Stimulated activated CD4-positive, alpha-beta T cell treated with anti-CD3 and anti-CD28 coated beads, TNF-alpha, amount 100 ng/mL, for 24 hours (primary cell): ENCODE measurements around the gene HS6ST2.
"Not testable (repeated sequence)": the region's sequence is repeated elsewhere in the genome, so short reads cannot be mapped to it uniquely, and the experiment has no call there.

Experiments
- DNase-seq, 3 experiments: peaks; one replicate each; pipeline ENCODE4 v3.0.0-alpha.2; 2020; ENCODE audit warnings: low read depth in 3 of 3

Gene HS6ST2

DNA sequence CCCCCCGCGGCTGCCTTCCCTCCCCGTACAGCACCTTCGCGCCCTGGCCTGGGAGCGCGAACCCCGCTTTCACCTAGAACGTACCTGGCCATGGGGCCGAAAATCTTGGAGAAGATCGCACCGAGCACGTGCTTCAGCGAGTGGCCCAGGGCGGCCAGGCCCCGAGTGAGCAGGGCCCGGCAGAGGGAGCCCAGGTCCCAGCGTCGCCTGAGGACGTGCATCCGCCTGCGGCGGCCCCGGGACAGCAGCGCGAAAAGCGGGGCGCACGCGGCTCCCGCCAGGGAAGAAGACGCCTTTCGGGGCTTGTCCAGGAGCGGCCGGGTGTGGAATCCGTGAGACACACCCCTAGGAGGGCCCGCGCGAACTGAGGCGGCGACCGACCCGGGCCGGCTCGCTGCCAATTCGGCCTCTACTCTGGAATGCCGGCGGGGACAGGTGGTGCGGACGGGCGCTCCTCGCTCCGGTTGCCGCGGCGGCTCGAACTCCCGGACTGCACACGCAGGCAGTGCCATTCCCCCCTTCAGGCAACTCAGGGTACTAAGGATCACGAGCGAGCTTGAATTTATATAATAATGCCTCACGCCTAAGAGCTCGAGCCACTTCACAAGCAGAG is at the start of gene HS6ST2:
Gene HS6ST2, minus strand, starts transcription at position 539 of the 613 bp plus-strand sequence.
- no peak for DNase-seq

DNA sequence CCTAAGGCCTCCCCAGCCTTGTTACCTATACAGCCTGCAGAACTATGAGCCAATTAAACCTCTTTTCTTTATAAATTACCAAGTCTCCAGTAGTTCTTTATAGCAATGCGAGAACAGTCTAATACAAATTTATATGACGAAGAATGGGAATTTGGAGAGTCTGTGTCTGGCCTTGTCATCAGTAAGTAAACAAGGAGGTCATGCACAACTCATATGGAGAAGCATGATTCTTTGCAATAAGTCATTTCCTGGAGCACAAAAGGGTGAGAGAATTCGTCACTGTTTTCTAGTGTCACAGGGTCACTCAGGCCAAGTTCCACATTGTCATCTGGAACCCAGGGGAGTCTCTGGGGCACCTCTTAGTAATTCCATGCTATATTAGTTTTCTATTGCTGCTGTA is 49.0 kb upstream of the HS6ST2 start:
- no peak for DNase-seq

DNA sequence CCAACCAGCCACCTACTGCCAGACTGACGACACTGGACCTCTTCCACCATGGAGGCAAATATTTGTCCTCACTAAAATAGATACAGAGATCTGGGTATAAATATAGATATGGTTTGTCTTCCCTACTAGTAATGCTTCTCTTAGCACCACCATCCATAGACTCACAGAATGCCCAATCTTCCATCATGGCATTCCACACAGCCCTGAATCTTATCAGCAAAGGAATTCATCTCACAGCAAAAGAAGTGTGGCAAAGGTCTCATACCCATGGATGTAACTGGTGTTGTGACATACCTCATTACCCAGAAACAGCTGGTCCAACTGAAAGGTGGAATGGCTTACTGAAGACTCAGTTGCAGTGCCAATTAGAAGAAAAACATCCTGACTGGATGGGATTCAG is 47.2 kb upstream of the HS6ST2 start:
- no peak for DNase-seq

DNA sequence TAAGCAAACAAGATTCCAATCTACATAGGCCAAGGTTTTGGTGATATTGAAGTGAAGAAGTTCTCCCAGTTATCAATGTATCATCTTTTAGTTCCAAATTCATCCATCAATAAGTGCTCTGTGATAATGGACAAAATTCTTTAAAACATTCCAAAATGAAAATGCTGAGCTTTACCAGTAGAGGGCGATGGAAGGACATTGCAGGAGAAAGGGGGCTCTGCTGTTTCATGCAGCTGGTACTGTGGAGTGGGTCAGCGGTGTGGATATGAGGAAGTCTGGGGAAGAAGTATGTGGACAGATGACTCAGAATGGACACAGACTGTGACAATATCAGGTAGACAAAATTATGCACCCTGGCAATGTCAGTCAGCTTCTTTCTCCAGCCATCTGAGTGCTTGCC is 46.6 kb upstream of the HS6ST2 start:
- DNase-seq: no peak

DNA sequence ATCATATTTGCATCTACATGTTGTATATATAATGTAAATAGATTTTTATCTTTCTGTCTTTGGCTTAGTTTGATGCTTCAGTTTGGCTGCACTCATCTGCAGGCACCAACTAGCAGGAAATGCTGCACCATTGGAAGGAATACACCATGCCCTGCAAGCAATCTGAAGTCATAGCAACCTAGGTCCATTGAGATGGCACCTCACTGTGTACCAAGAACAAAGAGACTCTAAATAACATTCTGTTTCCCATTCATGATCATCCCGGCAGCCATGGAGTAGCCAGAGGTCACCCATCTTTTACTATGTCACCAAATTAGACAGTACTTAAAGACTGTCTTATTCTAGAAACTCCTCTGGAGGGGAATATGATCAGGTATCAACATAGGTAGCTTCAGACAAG is 40.8 kb upstream of the HS6ST2 start:
- no peak for DNase-seq

DNA sequence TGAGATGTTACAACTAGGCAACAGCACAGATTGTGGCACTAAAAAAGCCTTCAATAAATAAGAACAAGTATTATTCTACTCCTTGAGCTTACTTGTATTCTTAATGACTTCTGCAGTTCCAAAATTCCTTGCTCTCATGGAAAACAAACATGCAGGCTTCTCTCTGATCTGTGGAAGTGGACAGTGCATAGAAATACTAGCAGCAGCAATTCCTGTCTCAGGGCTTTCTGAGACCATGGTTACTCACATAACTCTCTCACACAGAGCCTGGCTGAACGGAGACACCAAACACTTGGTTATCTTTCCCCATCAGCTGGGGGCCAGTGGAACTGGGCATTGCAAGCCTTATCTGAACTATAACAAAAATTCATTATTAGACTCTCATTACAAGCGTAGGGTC is 32.4 kb upstream of the HS6ST2 start:
- DNase-seq: no peak

DNA sequence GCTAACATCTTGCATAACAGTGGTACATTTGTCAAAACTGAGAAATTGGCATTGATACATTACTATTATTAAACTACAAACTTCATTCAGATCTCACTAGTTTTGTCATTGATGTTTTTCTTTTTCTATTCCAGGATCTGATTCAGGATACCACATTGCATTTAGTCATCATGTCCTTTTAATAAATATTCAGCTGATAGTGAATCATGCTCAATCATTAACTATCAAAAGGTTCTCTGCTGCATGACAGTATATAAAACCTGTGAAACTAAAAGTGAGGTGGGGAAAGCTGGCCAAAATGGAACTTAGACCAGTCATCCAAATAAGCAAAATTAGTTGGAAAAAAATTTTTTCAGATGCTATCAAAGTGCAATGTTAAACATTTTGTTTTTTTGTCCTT is 28.1 kb upstream of the HS6ST2 start:
- DNase-seq: no peak

DNA sequence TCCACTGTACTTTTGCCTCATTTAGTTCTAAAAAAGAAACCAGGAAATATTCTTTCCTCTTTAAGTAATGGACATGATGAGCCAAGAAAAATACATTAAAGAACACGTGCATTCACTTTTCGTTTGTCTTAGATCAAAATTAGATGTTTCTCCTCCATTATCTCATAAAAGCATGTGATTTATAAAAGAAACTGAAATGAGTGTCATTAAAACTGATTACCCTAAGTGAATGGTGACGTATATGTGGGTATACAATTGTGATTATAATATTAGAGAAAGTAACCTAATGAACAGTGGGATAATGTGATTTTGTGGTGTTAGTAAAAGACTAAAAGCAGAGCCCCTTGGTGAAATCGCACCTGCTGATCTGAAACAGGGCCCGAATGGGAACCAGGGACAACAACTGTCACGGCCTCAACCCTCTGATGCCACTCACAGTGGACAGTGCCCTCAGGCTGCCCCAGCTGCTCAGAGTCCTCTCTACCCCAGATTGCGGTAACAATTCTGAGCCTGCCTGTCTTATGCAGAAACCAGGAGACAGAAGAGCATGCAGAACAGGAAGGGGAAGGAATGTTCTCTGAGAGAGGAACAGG is 25.7 kb upstream of the HS6ST2 start:
- no peak for DNase-seq

DNA sequence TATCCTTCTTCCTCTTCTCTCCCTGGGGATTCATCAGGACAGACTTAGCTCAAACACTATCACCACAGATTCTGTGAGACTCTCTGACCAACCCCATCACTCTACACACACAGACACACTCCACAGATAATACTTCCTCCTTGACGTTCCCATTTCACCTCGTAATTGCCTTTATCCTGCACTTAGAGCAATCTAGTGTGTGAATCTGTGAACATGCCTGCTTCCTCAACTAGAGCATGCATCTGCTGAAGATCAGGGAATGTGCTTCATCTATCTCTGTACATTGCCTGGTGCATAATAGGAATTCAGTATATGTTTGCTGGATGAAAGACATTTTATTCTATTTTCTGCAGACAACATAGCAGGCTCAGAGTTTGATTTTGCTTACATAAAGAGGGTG is 25.1 kb upstream of the HS6ST2 start:
- DNase-seq: no peak

DNA sequence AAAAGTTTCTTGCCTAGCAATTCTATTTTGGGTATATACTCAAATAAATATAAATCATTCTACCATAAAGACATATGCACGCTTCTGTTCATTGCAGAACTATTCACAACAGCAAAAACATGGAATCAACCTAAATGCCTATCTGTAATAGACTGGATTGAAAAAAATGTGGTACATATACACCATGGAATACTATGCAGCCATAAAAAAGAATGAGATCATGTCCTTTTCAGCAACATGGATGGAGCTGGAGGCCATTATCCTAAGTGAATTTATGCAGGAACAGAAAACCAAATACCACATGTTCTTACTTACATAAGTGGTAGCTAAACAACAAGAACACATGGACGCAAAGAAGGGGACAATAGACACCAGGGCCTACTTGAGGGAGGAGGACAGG is 21.6 kb upstream of the HS6ST2 start:
- not testable (repeated sequence) for DNase-seq

DNA sequence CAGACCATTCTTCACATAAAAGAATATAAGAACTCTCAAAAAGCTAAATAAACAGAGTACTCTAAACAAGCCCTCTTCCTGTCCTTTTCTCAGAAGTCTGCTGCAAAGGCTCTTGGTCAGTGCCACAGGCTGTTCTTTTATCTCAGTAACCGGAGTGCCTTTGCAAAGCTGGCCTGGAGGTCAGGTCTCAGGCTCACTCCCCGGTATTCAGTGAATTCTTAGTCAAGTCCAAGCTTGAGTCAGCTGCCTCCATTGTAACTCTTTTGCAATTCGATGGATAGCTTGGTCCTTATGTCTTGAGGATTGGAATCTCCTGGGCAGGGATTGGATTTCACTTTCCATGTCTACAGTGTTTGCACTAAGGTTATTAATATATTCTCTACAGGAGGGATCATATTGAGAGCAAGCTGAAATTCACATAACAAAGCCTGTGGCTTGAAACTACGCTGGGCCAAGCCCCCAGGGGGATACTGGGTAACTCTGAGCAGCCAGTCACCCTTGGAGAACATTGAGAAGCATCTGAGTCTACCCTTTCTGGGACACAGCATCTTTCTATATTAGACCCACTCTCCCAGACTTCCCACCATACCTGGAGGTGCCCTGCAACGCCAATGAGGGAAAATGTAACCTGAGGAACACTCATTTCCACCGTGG is 10.0 kb upstream of the HS6ST2 start:
- DNase-seq: no peak

DNA sequence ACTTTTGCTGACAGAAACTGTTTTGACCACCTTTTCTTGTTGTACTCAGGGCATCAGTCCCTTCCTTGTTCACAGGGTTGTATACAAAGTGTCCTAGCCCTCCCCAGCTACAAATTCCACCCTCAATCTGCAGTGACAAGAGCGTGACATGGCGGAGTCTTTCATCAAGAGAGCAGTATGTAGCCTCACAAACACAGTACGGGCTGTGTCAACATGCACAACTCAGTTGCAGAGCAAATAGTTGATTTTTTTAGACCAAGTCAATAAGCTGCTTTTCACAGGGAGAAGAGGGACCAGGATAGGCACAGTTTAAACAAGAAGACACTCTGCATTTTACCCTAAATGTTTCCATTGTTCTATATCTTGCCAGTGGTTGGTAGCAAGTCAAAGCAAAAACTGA is 8.6 kb upstream of the HS6ST2 start:
- no peak for DNase-seq

DNA sequence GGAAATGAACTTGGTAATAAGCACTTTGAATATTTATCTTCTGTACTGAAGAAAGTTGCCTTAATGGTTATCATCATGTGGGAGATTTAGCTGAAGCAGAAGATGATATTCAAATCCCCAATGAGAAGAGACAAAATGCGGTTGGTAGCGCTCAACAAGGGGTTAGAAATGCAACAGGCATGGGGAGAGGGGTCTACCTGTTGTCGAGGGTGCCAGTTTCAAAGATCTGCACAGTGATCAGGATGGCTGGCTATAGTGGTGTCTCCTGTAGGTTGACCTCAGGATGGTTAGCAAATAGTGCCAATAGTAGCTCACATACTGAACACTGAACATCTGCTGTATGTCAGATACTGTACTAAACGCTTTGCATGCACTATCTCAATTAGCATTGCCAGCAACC is 7.0 kb upstream of the HS6ST2 start:
- DNase-seq: no peak

DNA sequence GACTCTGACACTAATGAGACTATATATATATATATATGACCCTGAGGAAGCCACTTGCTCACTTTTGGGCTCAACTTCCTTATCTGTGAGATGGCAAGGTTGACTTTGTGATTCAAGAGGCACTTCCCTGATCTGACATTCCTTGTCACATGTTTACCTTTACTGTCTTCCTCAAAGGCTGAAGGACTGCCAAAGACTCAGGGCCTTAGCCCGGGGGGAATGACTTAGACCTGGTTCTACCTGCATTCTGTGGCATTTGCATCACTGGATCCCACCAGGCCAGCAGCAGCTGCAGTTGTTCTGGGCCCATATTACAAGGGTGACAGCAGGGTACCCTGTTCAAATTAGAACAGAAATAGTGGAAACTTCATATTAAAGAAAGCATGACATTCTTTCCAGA is 3.1 kb upstream of the HS6ST2 start:
- DNase-seq: no peak

DNA sequence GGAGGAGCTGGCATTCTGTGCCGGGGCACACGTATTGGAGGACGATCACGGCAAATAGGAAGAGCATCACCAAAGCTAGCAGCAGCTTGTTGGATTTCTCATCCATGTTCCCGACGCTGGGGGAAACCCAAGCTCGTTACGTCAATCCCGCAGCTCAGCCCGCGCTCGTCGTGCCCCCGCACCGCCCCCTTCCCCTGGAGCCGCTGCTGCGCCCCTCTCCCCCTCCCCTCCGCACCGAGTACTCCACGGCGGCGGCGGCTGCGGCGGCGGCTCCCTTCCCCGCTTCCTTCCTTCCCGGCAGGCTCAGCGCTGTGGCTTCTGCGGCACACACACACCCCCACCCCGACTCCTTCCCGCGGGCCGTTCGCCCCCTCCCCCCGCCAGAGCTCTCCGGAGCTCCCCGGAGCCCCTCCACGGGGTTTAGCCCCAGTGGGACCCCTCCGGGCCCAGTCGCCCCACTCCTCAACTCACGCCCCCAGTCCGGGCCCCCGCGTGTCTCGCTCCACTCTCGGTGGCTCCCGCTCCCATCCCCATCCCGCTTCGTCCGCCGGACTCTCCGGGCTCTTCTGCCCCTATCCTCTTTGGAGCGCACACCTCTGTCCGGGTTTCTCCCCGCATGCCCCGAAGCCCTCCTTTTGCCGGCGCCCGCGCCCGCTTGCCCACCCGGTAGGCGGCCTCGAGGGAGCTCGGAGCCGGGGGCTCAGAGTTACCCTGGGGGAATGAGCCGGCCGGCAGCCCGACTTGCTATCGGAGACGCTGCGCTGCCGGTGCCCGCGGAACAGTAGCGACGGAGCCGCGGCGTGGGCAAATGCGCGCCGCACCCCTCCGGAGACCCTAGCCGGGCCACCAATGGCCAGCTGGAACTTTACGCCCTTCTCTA is 978 bp downstream of the HS6ST2 start:
- peak in 1 of 3 experiments; percentile 16 for DNase-seq

DNA sequence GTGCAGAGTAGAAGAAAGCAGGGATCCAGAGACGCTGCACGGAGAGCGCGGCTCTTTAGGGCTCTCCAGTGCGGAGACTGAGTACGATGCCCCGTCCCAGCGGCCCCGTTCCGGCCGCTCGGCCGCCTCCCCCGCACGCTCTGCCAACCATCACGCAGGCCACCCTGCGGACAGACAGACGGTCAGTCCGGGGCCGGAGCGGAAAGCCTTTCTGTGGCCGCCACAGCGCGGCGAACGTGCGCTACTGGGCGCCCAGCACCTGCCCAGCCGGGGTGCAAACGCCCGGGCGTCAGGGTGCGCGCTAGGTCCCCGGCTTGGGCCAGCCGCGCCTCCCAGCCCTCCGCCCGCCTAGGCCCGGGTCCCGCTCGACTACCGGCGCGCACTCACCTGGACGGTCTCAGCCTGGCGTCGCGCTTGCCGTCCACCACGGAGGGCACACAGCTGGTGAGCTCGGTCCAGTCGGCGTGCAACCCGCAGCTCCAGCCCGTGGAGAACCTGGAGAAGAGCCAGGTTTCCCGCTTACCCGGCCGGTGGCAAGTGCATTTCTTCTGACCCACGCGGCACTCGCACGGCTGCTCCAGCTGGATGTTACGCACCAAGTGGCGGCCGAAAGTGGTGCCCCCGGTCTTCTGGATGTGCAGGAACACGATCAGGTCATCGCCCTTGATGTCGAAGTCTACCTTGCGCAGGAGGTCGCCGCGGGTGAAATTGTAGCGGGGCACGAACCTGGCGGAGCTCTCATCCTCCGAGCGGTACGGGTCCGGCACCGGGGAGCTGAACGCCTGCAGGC is 1.8 kb downstream of the HS6ST2 start:
- no peak for DNase-seq

DNA sequence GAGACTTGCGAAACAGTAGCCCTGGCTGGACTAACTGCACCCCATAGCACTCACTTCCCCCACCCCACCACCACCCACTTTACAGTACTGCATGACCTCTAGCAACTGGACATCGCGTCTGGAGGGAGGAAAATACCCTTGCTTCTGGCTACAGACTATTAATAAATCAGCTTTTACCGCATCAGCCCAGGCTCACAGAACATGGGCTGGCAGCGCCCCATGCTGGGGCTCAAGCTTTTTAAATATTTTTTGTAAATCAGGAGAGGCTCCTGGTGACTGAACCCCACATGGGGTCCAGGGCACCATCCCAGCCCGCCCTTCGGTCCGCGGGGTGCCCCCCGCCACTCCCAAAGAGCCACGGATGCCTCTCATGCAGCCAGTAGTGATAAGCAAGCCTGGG is 2.7 kb downstream of the HS6ST2 start:
- no peak for DNase-seq

DNA sequence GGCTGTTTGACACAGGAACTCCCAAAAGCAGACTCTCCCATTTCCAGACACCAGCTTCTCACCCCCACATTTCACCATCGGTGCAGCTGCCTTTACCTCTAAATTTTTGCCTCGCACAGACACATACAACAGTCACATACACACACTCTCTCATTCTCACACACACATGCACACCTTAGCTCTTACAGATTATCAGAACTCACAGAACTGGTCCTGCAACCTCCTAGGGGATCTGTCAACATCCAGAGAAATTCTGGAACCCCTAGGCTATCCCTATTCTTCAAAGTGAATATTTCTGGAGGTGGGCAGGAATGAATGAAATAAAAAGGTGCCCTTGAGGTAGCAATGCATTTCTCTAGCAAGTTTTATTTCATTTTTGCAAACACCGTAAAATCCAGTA is 4.1 kb downstream of the HS6ST2 start:
- DNase-seq: no peak

DNA sequence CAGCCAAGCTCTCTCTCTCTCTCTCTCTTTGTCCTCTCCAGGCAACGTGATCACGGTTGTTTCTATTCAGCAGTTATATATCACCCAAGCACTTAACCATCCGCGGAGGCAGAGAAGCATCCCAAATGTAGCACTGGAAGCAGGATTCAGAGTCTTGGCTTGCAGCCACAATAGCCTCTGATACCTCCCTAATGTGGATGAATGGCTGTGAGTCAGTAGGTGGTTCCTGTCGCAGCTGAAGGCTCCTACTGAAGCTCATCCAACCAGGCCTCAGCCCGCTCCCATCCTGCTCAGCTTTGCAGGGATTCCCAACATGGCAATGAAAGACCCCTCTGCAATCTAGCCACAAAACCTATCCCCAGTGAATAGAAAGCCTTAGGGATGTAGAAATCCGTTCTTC is 5.1 kb downstream of the HS6ST2 start:
- DNase-seq: no peak

DNA sequence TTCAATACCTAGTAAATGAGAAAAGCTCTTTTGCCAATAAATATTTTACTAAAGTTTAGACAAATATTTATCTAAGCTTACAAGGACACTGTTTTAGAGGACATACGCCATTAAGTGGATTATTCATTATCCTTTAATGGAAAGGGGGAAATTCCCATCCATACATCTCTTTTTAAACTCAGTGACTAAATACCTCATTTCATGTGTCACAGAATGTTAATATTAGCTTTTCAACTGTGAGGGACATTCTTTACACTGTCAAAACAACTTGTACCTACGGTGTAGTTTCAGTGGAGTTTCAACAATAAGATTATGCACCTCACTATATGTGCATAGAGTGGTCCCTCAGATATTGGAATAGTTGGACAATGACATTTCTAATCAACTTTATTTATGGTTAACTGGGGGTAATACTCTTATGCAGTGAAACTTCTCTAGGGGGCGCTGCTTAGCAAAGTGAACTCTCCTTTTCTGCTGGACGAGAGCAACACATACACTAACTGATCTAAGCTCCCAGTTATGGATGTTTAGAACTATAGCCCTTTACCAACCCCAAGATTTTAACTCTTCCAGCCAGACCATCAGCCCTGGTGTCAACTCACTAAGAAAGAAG is 9.7 kb downstream of the HS6ST2 start:
- DNase-seq: no peak

DNA sequence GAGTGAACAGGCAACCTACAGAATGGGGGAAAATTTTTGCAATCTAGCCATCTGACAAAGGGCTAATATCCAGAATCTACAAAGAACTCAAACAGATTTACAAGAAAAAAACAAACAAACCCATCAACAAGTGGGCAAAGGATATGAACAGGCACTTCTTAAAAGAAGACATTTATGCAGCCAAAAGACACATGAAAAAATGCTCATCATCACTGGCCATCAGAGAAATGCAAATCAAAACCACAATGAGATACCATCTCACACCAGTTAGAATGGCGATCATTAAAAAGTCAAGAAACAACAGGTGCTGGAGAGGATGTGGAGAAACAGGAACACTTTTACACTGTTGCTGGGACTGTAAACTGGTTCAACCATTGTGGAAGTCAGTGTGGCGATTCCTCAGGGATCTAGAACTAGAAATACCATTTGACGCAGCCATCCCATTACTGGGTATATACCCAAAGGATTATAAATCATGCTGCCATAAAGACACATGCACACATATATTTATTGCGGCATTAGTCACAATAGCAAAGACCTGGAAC is 13.3 kb downstream of the HS6ST2 start:
- not testable (repeated sequence) for DNase-seq
